ENCODE data around the gene HHAT.

DNA sequence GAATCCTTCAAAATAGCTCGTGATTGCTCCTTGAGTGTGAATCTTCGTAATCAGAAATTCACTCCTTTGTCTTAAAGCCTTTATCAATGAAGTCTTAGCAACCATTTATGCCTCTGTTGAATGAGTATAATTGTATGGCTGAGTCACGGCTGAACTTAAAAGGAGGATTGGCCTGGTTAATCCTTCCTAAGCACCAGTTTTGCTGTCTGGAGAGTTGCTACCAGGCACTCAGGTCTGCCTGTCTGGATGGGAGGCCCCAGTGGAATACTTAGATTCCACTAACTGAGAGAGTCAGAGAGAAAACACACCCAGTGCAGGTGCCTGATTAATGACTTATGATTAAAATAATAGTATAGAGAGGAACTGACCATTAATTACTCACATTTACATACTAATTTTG lies 7.6 kb upstream of the HHAT start:
- TF ChIP-seq POLR2A (IDR thresholded peaks at IDR 0.05) = no peak
- TF ChIP-seq CTCF (IDR thresholded peaks at IDR 0.05) = no peak
- no peak for TF ChIP-seq POLR2AphosphoS5 (IDR thresholded peaks at IDR 0.05)

All from stomach (tissue), 4 donors.